H1 (cell line): ENCODE results near the gene STK36.

Experiments
- ATF3 ChIP-seq: IDR thresholded peaks from 2 replicates; pipeline ENCODE4 v1.6.1; 2011; ENCODE audit warnings: low read depth, mild to moderate bottlenecking, low read length; ENCODE audit not compliant: insufficient read depth
- CTCF ChIP-seq, 3 experiments: IDR thresholded peaks; 1 replicate in 2 of 3; 2 replicates in 1 of 3; pipeline versions ENCODE4 v1.5.1 to v1.6.1; 2011; ENCODE audit warnings: low read length in 3 of 3, mild to moderate bottlenecking in 3 of 3, inconsistent platforms in 2 of 3, low read depth in 1 of 3, moderate library complexity in 1 of 3; ENCODE audit not compliant: insufficient read depth in 1 of 3; ENCODE audit errors: control extremely low read depth in 1 of 3
- EP300 ChIP-seq, 2 experiments: IDR thresholded peaks; 1 replicate in 1 of 2; 2 replicates in 1 of 2; pipeline ENCODE4 v1.6.1; 2011 to 2012; ENCODE audit warnings: low read depth in 2 of 2, low read length in 2 of 2, mild to moderate bottlenecking in 2 of 2, borderline replicate concordance in 1 of 2, inconsistent platforms in 1 of 2, moderate library complexity in 1 of 2
- NRF1 ChIP-seq: IDR thresholded peaks from 2 replicates; pipeline ENCODE4 v1.6.1; 2011; ENCODE audit warnings: mild to moderate bottlenecking, low read depth, low read length, improper control_type of control experiment
- POLR2A ChIP-seq, 2 experiments: IDR thresholded peaks; 1 replicate in 1 of 2; 2 replicates in 1 of 2; pipeline ENCODE4 v1.6.1; 2011; ENCODE audit warnings: low read depth in 2 of 2, low read length in 2 of 2, mild to moderate bottlenecking in 2 of 2; ENCODE audit errors: control extremely low read depth in 1 of 2
- TBP ChIP-seq: IDR thresholded peaks from 2 replicates; pipeline ENCODE4 v1.6.1; 2011; ENCODE audit warnings: low read depth, low read length, improper control_type of control experiment

GRCh38 chr2:218709908-218710307, 38.0 kb downstream of the STK36 start:
- no peak for TF ChIP-seq CTCF (IDR thresholded peaks at IDR 0.05; ENCODE audit: control extremely low read depth in 1 of 3, insufficient read depth in 1 of 3, low read depth in 1 of 3, low read length in 3 of 3)
- no peak for TF ChIP-seq TBP
- no peak for TF ChIP-seq NRF1
- no peak for TF ChIP-seq ATF3
- TF ChIP-seq EP300 (IDR thresholded peaks at IDR 0.05; ENCODE audit: borderline replicate concordance in 1 of 2, low read depth in 2 of 2, low read length in 2 of 2), result no peak
- no peak for TF ChIP-seq POLR2A (IDR thresholded peaks at IDR 0.05; ENCODE audit: control extremely low read depth in 1 of 2, low read depth in 2 of 2, low read length in 2 of 2)
